GM23338 (cell line): ENCODE results near the gene TENM4.

Experiments used
- CTCF ChIP-seq, 2 experiments: fragments of 200-600 bp in 1 of 2; sonication (generic) in 1 of 2; conservative IDR thresholded peaks; 2 replicates each; pipeline versions ENCODE4 v1.5.1 to v1.6.1; 2016 to 2017; ENCODE audit warnings: antibody characterized with exemption in 2 of 2, low read depth in 2 of 2, mild to moderate bottlenecking in 2 of 2, moderate library complexity in 1 of 2
- EZH2 ChIP-seq: fragments of 200-600 bp; sonication (generic); IDR thresholded peaks from one replicate; pipeline ENCODE4 v1.8.0; 2017; ENCODE audit warnings: antibody characterized with exemption, mild to moderate bottlenecking, low read depth; ENCODE audit not compliant: unreplicated experiment
- EZH2phosphoT487 ChIP-seq: fragments of 200-600 bp; sonication (generic); IDR thresholded peaks from one replicate; pipeline ENCODE4 v1.8.1; 2018; ENCODE audit warnings: antibody characterized with exemption; ENCODE audit not compliant: unreplicated experiment
- JUNB ChIP-seq: IDR thresholded peaks from one replicate; pipeline ENCODE4 v1.6.1; 2016; ENCODE audit warnings: antibody characterized with exemption; ENCODE audit not compliant: unreplicated experiment
- NANOG ChIP-seq: IDR thresholded peaks from 2 replicates; pipeline ENCODE4 v1.6.1; 2016; ENCODE audit warnings: antibody characterized with exemption, borderline replicate concordance
- POLR2AphosphoS5 ChIP-seq: IDR thresholded peaks from 2 replicates; pipeline ENCODE4 v1.6.1; 2016; ENCODE audit warnings: antibody characterized with exemption, low read depth
- ZNF114 ChIP-seq: fragments of 250-450 bp; sonication (Bioruptor Pico); IDR thresholded peaks from 2 replicates; pipeline ENCODE4 v1.5.0; 2020; ENCODE audit warnings: mild to moderate bottlenecking, moderate library complexity
- ZNF331 ChIP-seq: fragments of 250-450 bp; sonication (Bioruptor Pico); IDR thresholded peaks from 2 replicates; pipeline ENCODE4 v1.5.0; 2020; ENCODE audit warnings: low read depth, mild to moderate bottlenecking, moderate library complexity
- TF ChIP-seq, protein P1 (sequence below): IDR thresholded peaks from one replicate; pipeline ENCODE4 v1.6.1; 2018; ENCODE audit warnings: antibody characterized with exemption; ENCODE audit not compliant: unreplicated experiment

DNA sequence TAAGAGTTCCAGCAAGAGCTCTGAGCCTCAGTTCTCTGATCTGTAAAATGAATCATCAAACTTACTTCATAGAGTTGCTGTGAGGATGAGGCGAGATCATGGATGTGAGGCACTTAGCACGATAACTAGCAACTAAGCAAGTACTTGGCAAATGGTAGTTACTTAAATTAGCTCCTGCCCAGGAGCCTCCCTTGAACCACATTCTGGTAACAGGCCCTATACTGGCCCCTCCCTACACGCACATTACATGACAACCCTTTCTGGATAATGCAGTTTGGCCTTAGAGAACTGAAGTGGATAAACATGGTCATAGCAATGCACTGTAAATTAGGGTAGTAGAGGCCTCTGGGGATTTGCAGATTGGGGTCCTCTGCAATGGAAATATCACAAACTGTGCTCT, 678.7 kb downstream of the TENM4 start:
- TF ChIP-seq JUNB (no peak), CTCF (conservative IDR thresholded peaks at IDR 0.05; ENCODE audit: low read depth in 2 of 2) (no peak), POLR2AphosphoS5 (no peak), EZH2phosphoT487 (no peak), EZH2 (no peak), ZNF114 (CRISPR knock-in tag) (no peak), NANOG (no peak), ZNF331 (no peak)
- TF ChIP-seq, protein P1, sequence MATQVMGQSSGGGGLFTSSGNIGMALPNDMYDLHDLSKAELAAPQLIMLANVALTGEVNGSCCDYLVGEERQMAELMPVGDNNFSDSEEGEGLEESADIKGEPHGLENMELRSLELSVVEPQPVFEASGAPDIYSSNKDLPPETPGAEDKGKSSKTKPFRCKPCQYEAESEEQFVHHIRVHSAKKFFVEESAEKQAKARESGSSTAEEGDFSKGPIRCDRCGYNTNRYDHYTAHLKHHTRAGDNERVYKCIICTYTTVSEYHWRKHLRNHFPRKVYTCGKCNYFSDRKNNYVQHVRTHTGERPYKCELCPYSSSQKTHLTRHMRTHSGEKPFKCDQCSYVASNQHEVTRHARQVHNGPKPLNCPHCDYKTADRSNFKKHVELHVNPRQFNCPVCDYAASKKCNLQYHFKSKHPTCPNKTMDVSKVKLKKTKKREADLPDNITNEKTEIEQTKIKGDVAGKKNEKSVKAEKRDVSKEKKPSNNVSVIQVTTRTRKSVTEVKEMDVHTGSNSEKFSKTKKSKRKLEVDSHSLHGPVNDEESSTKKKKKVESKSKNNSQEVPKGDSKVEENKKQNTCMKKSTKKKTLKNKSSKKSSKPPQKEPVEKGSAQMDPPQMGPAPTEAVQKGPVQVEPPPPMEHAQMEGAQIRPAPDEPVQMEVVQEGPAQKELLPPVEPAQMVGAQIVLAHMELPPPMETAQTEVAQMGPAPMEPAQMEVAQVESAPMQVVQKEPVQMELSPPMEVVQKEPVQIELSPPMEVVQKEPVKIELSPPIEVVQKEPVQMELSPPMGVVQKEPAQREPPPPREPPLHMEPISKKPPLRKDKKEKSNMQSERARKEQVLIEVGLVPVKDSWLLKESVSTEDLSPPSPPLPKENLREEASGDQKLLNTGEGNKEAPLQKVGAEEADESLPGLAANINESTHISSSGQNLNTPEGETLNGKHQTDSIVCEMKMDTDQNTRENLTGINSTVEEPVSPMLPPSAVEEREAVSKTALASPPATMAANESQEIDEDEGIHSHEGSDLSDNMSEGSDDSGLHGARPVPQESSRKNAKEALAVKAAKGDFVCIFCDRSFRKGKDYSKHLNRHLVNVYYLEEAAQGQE: no peak
